ENCODE results near the gene ADRB1. TPM values are rescaled to one million over a fixed set of nuclear protein-coding genes. Genes with fewer than 3 reads are reported as not detected.

ADRB1 gene
- total and polyA plus RNA-seq, 2 donors (not counting 3 experiments of a cell fraction or from before 2014, with no cell fraction given) = 0.23 to 0.97 TPM

DNA sequence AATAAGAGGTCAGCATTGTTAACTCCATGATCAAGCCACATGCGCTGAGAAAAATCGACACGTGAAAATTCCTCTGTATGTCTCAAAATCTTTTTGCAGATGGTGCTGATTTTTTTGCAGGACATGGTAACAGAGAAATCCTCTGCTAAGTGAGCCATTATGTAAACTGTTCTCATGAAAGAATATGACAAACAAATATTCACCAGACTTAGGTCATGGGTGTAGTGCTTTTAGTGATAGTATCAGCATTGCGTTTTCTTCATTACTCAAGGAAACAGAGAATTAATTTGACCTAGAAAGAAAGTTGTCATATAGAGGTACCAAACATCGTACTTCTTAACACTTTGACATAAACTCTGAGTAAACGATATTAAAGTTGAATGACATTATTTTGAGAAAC lies 34.7 kb downstream of the ADRB1 start:
- H2AFZ ChIP-seq (ENCODE audit: low read depth, low read length) = no peak overlapping the region
- TF ChIP-seq MAX (IDR thresholded peaks at IDR 0.05; ENCODE audit: insufficient read depth, insufficient read length) (no peak), POLR2A (IDR thresholded peaks at IDR 0.05; ENCODE audit: low read depth, low read length) (no peak), MYC (IDR thresholded peaks at IDR 0.05; ENCODE audit: low read depth, low read length) (no peak), POLR2AphosphoS5 (IDR thresholded peaks at IDR 0.05; ENCODE audit: insufficient read depth, low read depth, low read length) (no peak)
- no peaks in the 10 kb centered on the region for H3K9me3 ChIP-seq (replicated peaks; ENCODE audit: control insufficient read depth, insufficient read depth, low read length)
- no peak overlapping the region for H3K4me3 ChIP-seq (replicated peaks in 1 of 3; ENCODE audit: insufficient read depth in 1 of 3, low read depth in 1 of 3, low read length in 3 of 3)
- FAIRE-seq = no peak
- no peak overlapping the region for H3K9ac ChIP-seq (replicated peaks; ENCODE audit: extremely low read depth, insufficient read depth, low read length)
- BruUV-seq (replicated peaks) = no TSS peak
- no peaks in the 10 kb centered on the region for H3K27me3 ChIP-seq (ENCODE audit: control insufficient read depth in 2 of 2, insufficient read depth in 2 of 2, low read length in 2 of 2)
- dilution Hi-C loops (cut with MboI; ENCODE audit: extremely low pct_ligation_motif_present, low sequenced_read_pairs) (no loop called here), intact Hi-C loops (cut with micrococcal nuclease) (no loop called here)
- H4K20me1 ChIP-seq (replicated peaks; ENCODE audit: control insufficient read depth, extremely low read depth, insufficient read depth, low read length) = no peaks in the 10 kb centered on the region
- H3K36me3 ChIP-seq (ENCODE audit: control insufficient read depth in 2 of 2, extremely low read depth in 1 of 2, insufficient read depth in 2 of 2, low read length in 2 of 2) = no peaks in the 10 kb centered on the region
- H3K27ac ChIP-seq (ENCODE audit: insufficient read depth, low read depth, low read length) = no peak overlapping the region
- no peak for DNase-seq (ENCODE audit: low read depth, low spot score)
- H3K4me2 ChIP-seq (ENCODE audit: insufficient read depth, low read length) = no peak overlapping the region
- no peaks in the 10 kb centered on the region for H3K79me2 ChIP-seq (ENCODE audit: control insufficient read depth, insufficient read depth, low read length)
- POLR2A ChIA-PET = no interaction called here
- CTCF ChIA-PET = interaction anchor here (0.6 to 1.4 kb wide), 2 partner anchors 8 to 77 kb away, joined by 3 read pairs; no protein-coding TSS in a partner anchor
- H3K9me1 ChIP-seq (replicated peaks; ENCODE audit: control insufficient read depth, extremely low read depth, insufficient read depth, low read length) = no peaks in the 10 kb centered on the region
- H3K4me1 ChIP-seq (ENCODE audit: control insufficient read depth, extremely low read depth, insufficient read depth, low read length) = no peaks in the 10 kb centered on the region

GRCh38 chr10:114079421-114079820 lies 35.8 kb downstream of the ADRB1 start:
- DNase-seq (ENCODE audit: low read depth, low spot score) = no peak
- H3K9ac ChIP-seq (replicated peaks; ENCODE audit: extremely low read depth, insufficient read depth, low read length) = no peak overlapping the region
- H3K9me1 ChIP-seq (replicated peaks; ENCODE audit: control insufficient read depth, extremely low read depth, insufficient read depth, low read length) = no peaks in the 10 kb centered on the region
- no peaks in the 10 kb centered on the region for H3K4me1 ChIP-seq (ENCODE audit: control insufficient read depth, extremely low read depth, insufficient read depth, low read length)
- H3K79me2 ChIP-seq (ENCODE audit: control insufficient read depth, insufficient read depth, low read length) = no peaks in the 10 kb centered on the region
- no peaks in the 10 kb centered on the region for H3K9me3 ChIP-seq (replicated peaks; ENCODE audit: control insufficient read depth, insufficient read depth, low read length)
- no peak overlapping the region for H3K4me3 ChIP-seq (replicated peaks in 1 of 3; ENCODE audit: insufficient read depth in 1 of 3, low read depth in 1 of 3, low read length in 3 of 3)
- H3K36me3 ChIP-seq (ENCODE audit: control insufficient read depth in 2 of 2, extremely low read depth in 1 of 2, insufficient read depth in 2 of 2, low read length in 2 of 2) = no peaks in the 10 kb centered on the region
- no peak for FAIRE-seq
- intact Hi-C loops (cut with micrococcal nuclease) = no loop called here
- no peaks in the 10 kb centered on the region for H3K27me3 ChIP-seq (ENCODE audit: control insufficient read depth in 2 of 2, insufficient read depth in 2 of 2, low read length in 2 of 2)
- ChIA-PET POLR2A (no interaction called here), CTCF (interaction anchor here (1.4 kb wide), 1 partner anchor 9 kb away, joined by 3 read pairs; no protein-coding TSS in a partner anchor)
- TF ChIP-seq POLR2A (IDR thresholded peaks at IDR 0.05; ENCODE audit: low read depth, low read length) (no peak), EZH2 (IDR thresholded peaks at IDR 0.05; ENCODE audit: borderline replicate concordance, low read depth, low read length, severe bottlenecking) (no peak), MYC (IDR thresholded peaks at IDR 0.05; ENCODE audit: low read depth, low read length) (no peak), JUN (IDR thresholded peaks at IDR 0.05; ENCODE audit: borderline replicate concordance, insufficient read depth, insufficient read length, low read depth) (no peak), POLR2AphosphoS5 (IDR thresholded peaks at IDR 0.05; ENCODE audit: insufficient read depth, low read depth, low read length) (no peak), GATA2 (IDR thresholded peaks at IDR 0.05; ENCODE audit: insufficient read depth, insufficient read length, low read depth, low read length) (no peak), MAX (IDR thresholded peaks at IDR 0.05; ENCODE audit: insufficient read depth, insufficient read length) (no peak), FOS (IDR thresholded peaks at IDR 0.05; ENCODE audit: borderline replicate concordance, insufficient read depth, low read length) (no peak), CTCF (IDR thresholded peaks at IDR 0.05; ENCODE audit: extremely low read depth in 1 of 2, insufficient read depth in 1 of 2, low read depth in 1 of 2, low read length in 2 of 2) (no peak)
- no peak overlapping the region for H3K27ac ChIP-seq (ENCODE audit: insufficient read depth, low read depth, low read length)
- H4K20me1 ChIP-seq (replicated peaks; ENCODE audit: control insufficient read depth, extremely low read depth, insufficient read depth, low read length) = no peaks in the 10 kb centered on the region
- dilution Hi-C loops (cut with MboI; ENCODE audit: extremely low pct_ligation_motif_present, low sequenced_read_pairs) = no loop called here
- H3K4me2 ChIP-seq (ENCODE audit: insufficient read depth, low read length) = no peak overlapping the region
- no peak overlapping the region for H2AFZ ChIP-seq (ENCODE audit: low read depth, low read length)
- BruUV-seq (replicated peaks) = no TSS peak

Measured in endothelial cell of umbilical vein (primary cell).